D721Med (cell line): ENCODE measurements around the gene KRT32.

Source experiments
- DNase-seq: peaks from one replicate; pipeline ENCODE4 v3.0.0; 2011; ENCODE audit warnings: low spot score; ENCODE audit not compliant: insufficient read length
- FAIRE-seq: peaks from 2 replicates; lab custom pipeline; 2011; peaks lifted over from hg19 to GRCh38; lab: Jason Lieb, UNC
- CTCF ChIP-seq: IDR thresholded peaks from 2 replicates; pipeline ENCODE4 v1.5.1; 2012; ENCODE audit warnings: mild to moderate bottlenecking, control low read depth; ENCODE audit not compliant: insufficient read depth; ENCODE audit errors: missing control alignments

KRT32 gene

DNA sequence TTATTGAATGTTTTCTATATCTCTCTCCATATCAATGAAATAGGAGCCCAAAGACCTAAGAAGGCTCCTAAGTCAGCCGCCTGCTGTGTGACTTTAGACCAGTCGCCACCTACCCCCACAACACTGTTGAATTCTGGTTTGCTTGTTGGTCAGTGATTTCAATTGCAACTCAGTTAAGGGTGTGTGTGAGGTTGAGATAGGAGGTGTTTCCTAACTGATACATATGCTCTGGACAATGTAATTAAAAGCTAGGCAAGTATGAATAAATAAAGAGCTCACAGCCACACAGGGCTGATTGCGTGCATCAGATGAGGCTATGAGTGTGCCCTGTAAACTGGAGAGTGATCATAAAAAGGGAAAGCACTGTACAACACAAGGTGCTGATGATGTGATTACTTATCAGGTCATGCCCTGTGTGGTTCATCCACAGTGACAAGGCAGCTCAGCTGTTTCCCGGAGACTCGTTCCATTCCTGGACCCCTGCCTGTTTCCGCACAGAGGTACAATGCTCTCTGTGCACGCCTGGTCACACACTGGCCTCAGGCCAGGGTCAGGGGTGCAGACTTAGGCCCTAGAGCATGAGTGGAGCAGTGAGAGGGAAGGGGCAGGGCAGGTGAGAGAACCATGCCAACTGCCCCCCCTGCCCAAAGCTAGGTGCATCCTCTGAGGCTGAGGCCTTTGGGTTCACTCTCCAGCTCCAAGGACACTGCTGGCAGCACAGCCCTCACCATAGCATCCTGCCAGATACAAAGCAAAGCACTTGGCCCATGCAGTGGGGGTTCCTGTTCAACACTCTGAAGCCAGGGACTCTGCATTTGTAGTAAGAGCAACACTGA lies 17.0 kb upstream of the KRT32 start:
- no peak for TF ChIP-seq CTCF
- DNase-seq (no peak), FAIRE-seq (no peak)

GRCh38 chr17:41483531-41483930 lies 16.3 kb upstream of the KRT32 start:
- DNase-seq (no peak), FAIRE-seq (no peak)
- TF ChIP-seq CTCF: no peak

- DNase-seq: no peak
- no peak for FAIRE-seq
- no peak for TF ChIP-seq CTCF
These were observed 13.8 kb upstream of the KRT32 start, which contains the start of gene KRT35 for GRCh38 chr17:41481036-41481435. Gene KRT35, minus strand, starts transcription at chr17:41481151. Its CDS starts 54 bp downstream, at chr17:41481097.

DNA sequence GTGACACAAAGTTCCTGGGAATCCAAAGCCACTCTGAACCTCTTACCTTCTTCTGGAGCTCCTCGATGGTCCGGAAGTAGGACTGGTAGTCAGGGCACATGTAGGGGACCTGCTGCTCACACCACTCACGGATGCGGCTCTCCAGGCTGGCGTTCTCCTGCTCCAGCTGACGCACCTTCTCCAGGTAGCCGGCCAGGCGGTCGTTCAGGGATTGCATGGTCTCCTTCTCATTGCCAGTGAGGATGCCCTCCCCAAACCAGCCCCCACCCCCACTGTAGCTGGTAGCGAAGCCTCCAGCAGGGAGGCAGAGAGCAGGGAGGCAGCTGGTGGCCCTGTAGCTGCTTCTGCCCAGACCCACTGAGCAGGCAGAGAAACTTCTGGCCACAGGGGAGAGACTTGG lies 13.4 kb upstream of the KRT32 start:
- no peak for DNase-seq
- no peak for FAIRE-seq
- no peak for TF ChIP-seq CTCF

- no peak for TF ChIP-seq CTCF
- no peak for FAIRE-seq
- no peak for DNase-seq
These were observed 12.9 kb upstream of the KRT32 start for GRCh38 chr17:41480136-41480535.

GRCh38 chr17:41478237-41478636 lies 11.1 kb upstream of the KRT32 start:
- TF ChIP-seq CTCF: no peak
- FAIRE-seq (no peak), DNase-seq (no peak)
